H1 (cell line): Measurements from ENCODE around the gene ANKDD1A. TPM values are rescaled to one million over a fixed set of nuclear protein-coding genes. Genes with fewer than 3 reads are reported as not detected.

Experiments used
- CTCF ChIA-PET: fragments of 300-600 bp; sonication (Branson Sonifier 250); formaldehyde crosslinking; loops from one replicate; lab custom pipeline; 2021; ENCODE audit not compliant: partially characterized antibody; lab: Charles Lee
- POLR2A ChIA-PET: fragments of 300-600 bp; sonication (Branson Sonifier 250); formaldehyde crosslinking; loops from one replicate; lab custom pipeline; 2021; ENCODE audit warnings: inconsistent platforms; ENCODE audit not compliant: partially characterized antibody; lab: Charles Lee
- DNase-seq, 2 experiments: peaks; one replicate each; pipeline versions ENCODE4 v3.0.0 to v3.0.0-alpha.2; 2010 to 2022; ENCODE audit warnings: low spot score in 2 of 2, low read depth in 1 of 2, mixed read lengths in 1 of 2
- FAIRE-seq: peaks from 2 replicates; lab custom pipeline; 2011; peaks lifted over from hg19 to GRCh38; lab: Jason Lieb, UNC
- H2AFZ ChIP-seq: 2 replicates; pipeline ENCODE4 v1.8.1; 2012; ENCODE audit warnings: low read length, inconsistent platforms
- H2AK5ac ChIP-seq: 2 replicates; pipeline ENCODE4 v1.6.1; 2013; ENCODE audit warnings: low read depth, low read length
- H2BK120ac ChIP-seq: replicated peaks from 2 replicates; pipeline ENCODE3; 2013; ENCODE audit warnings: low read depth, low read length, inconsistent platforms
- H2BK12ac ChIP-seq: 2 replicates; pipeline ENCODE4 v1.6.1; 2013; ENCODE audit warnings: low read depth, low read length
- H2BK15ac ChIP-seq: 2 replicates; pipeline ENCODE4 v1.6.1; 2013; ENCODE audit warnings: low read length
- H2BK20ac ChIP-seq: 2 replicates; pipeline ENCODE4 v1.6.1; 2013; ENCODE audit warnings: low read length
- H2BK5ac ChIP-seq: 2 replicates; pipeline ENCODE4 v1.6.1; 2013; ENCODE audit warnings: low read depth, low read length
- H3K14ac ChIP-seq: 2 replicates; pipeline ENCODE4 v1.6.1; 2013; ENCODE audit warnings: inconsistent platforms; ENCODE audit not compliant: insufficient read length
- H3K18ac ChIP-seq: 2 replicates; pipeline ENCODE4 v1.6.1; 2013; ENCODE audit warnings: low read length; ENCODE audit errors: extremely low read depth
- H3K23ac ChIP-seq: 2 replicates; pipeline ENCODE4 v1.6.1; 2013; ENCODE audit warnings: inconsistent platforms; ENCODE audit not compliant: insufficient read length
- H3K23me2 ChIP-seq: 2 replicates; pipeline ENCODE4 v1.6.1; 2013; ENCODE audit warnings: low read depth, low read length
- H3K27ac ChIP-seq: 2 replicates; pipeline ENCODE4 v1.6.1; 2011; ENCODE audit warnings: low read depth, low read length, inconsistent platforms
- H3K27me3 ChIP-seq, 4 experiments: replicated peaks in 1 of 4; 1 replicate in 1 of 4; 2 replicates in 3 of 4; pipeline versions ENCODE4 v1.6.1 to v1.8.1; 2011 to 2013; ENCODE audit warnings: low read length in 3 of 4, mild to moderate bottlenecking in 3 of 4, inconsistent platforms in 2 of 4, mixed read lengths in 2 of 4, moderate library complexity in 1 of 4; ENCODE audit not compliant: control insufficient read depth in 3 of 4, insufficient read depth in 3 of 4; ENCODE audit errors: extremely low read depth in 1 of 4
- H3K36me3 ChIP-seq, 4 experiments: 2 replicates each; pipeline versions ENCODE4 v1.6.1 to v1.8.1; 2011 to 2013; ENCODE audit warnings: mild to moderate bottlenecking in 4 of 4, low read length in 3 of 4, moderate library complexity in 2 of 4, control low read depth in 1 of 4, inconsistent platforms in 1 of 4; ENCODE audit not compliant: insufficient read depth in 4 of 4, control insufficient read depth in 2 of 4
- H3K4ac ChIP-seq: replicated peaks from 2 replicates; pipeline ENCODE3; 2013; ENCODE audit warnings: low read length, low read depth, mixed read lengths, inconsistent platforms; ENCODE audit not compliant: insufficient read length
- H3K4me1 ChIP-seq, 4 experiments: replicated peaks in 1 of 4; 1 replicate in 1 of 4; 2 replicates in 3 of 4; pipeline versions ENCODE4 v1.6.1 to v1.8.1; 2011 to 2013; ENCODE audit warnings: low read length in 3 of 4, inconsistent platforms in 2 of 4, mixed read lengths in 1 of 4; ENCODE audit not compliant: insufficient read depth in 4 of 4, control insufficient read depth in 3 of 4
- H3K4me2 ChIP-seq, 2 experiments: 2 replicates each; pipeline versions ENCODE4 v1.6.1 to v1.8.1; 2011 to 2013; ENCODE audit warnings: low read depth in 2 of 2, low read length in 2 of 2, control low read depth in 1 of 2, inconsistent platforms in 1 of 2, mild to moderate bottlenecking in 1 of 2; ENCODE audit not compliant: insufficient read depth in 1 of 2
- H3K4me3 ChIP-seq, 4 experiments: fragments of 200-600, 300-600 bp in 1 of 4; sonication (generic), shearing (Covaris generic), sonication (Bioruptor Twin) in 1 of 4; 2 replicates each; pipeline versions ENCODE4 v1.5.1 to v1.8.1; 2011 to 2016; ENCODE audit warnings: low read length in 4 of 4, low read depth in 3 of 4, control low read depth in 2 of 4, inconsistent platforms in 2 of 4, mild to moderate bottlenecking in 2 of 4, mixed read lengths in 1 of 4, moderate library complexity in 1 of 4; ENCODE audit not compliant: insufficient read depth in 2 of 4; ENCODE audit errors: extremely low read depth in 1 of 4
- H3K56ac ChIP-seq: replicated peaks from 2 replicates; pipeline ENCODE3; 2013; ENCODE audit warnings: low read depth, mild to moderate bottlenecking, mixed read lengths, low read length, inconsistent platforms; ENCODE audit not compliant: insufficient read length
- H3K79me1 ChIP-seq: 2 replicates; pipeline ENCODE4 v1.6.1; 2013; ENCODE audit warnings: low read depth, low read length, control low read depth
- H3K79me2 ChIP-seq, 2 experiments: 2 replicates each; pipeline versions ENCODE4 v1.6.1 to v1.8.1; 2012 to 2013; ENCODE audit warnings: low read length in 2 of 2, mild to moderate bottlenecking in 2 of 2, inconsistent platforms in 1 of 2; ENCODE audit not compliant: insufficient read depth in 2 of 2, control insufficient read depth in 1 of 2
- H3K9ac ChIP-seq, 4 experiments: replicated peaks in 1 of 4; 1 replicate in 1 of 4; 2 replicates in 3 of 4; pipeline versions ENCODE4 v1.6.1 to v1.8.1; 2011 to 2013; ENCODE audit warnings: low read depth in 3 of 4, low read length in 3 of 4, control low read depth in 2 of 4, mild to moderate bottlenecking in 2 of 4, moderate library complexity in 2 of 4, inconsistent platforms in 1 of 4; ENCODE audit errors: extremely low read depth in 1 of 4
- H3K9me3 ChIP-seq, 2 experiments: 2 replicates each; pipeline versions ENCODE4 v1.6.1 to v1.8.1; 2012 to 2013; ENCODE audit warnings: mild to moderate bottlenecking in 2 of 2, moderate library complexity in 2 of 2, control low read depth in 1 of 2, inconsistent platforms in 1 of 2, low read depth in 1 of 2, low read length in 1 of 2, mixed read lengths in 1 of 2; ENCODE audit not compliant: insufficient read depth in 2 of 2
- H4K20me1 ChIP-seq, 2 experiments: replicated peaks in 1 of 2; 2 replicates each; pipeline versions ENCODE3 to v1.8.1; 2011 to 2013; ENCODE audit warnings: inconsistent platforms in 2 of 2, low read length in 2 of 2, mild to moderate bottlenecking in 1 of 2; ENCODE audit not compliant: insufficient read depth in 2 of 2, control insufficient read depth in 1 of 2
- H4K5ac ChIP-seq: 2 replicates; pipeline ENCODE4 v1.6.1; 2013; ENCODE audit warnings: low read length, low read depth, mixed read lengths, inconsistent platforms; ENCODE audit not compliant: insufficient read length
- H4K8ac ChIP-seq: 2 replicates; pipeline ENCODE4 v1.8.0; 2013; ENCODE audit warnings: mild to moderate bottlenecking, moderate library complexity, low read length, inconsistent platforms; ENCODE audit not compliant: insufficient read depth; ENCODE audit errors: extremely low read depth
- H4K91ac ChIP-seq: replicated peaks from 2 replicates; pipeline ENCODE3; 2013; ENCODE audit warnings: low read length, mixed read lengths, inconsistent platforms; ENCODE audit not compliant: insufficient read length
- BRCA1 ChIP-seq: IDR thresholded peaks from 2 replicates; pipeline ENCODE4 v1.6.1; 2012; ENCODE audit warnings: low read depth, low read length, improper control_type of control experiment
- CTBP2 ChIP-seq: IDR thresholded peaks from 2 replicates; pipeline ENCODE4 v1.7.0; 2011; ENCODE audit warnings: borderline replicate concordance, mild to moderate bottlenecking, moderate library complexity, mixed read lengths, low read length; ENCODE audit not compliant: insufficient read depth, insufficient read length
- EP300 ChIP-seq, 2 experiments: IDR thresholded peaks; 1 replicate in 1 of 2; 2 replicates in 1 of 2; pipeline ENCODE4 v1.6.1; 2011 to 2012; ENCODE audit warnings: low read depth in 2 of 2, low read length in 2 of 2, mild to moderate bottlenecking in 2 of 2, borderline replicate concordance in 1 of 2, inconsistent platforms in 1 of 2, moderate library complexity in 1 of 2
- POLR2AphosphoS5 ChIP-seq: IDR thresholded peaks from 2 replicates; pipeline ENCODE4 v1.6.1; 2011; ENCODE audit warnings: low read depth, low read length
- RAD21 ChIP-seq, 2 experiments: IDR thresholded peaks in 1 of 2; conservative IDR thresholded peaks in 1 of 2; 2 replicates each; pipeline ENCODE4 v1.6.1; 2011; ENCODE audit warnings: low read depth in 2 of 2, low read length in 2 of 2, improper control_type of control experiment in 1 of 2, inconsistent platforms in 1 of 2, mild to moderate bottlenecking in 1 of 2, moderate library complexity in 1 of 2
- SP4 ChIP-seq: IDR thresholded peaks from 2 replicates; pipeline ENCODE4 v1.6.1; 2012; ENCODE audit warnings: low read length, inconsistent platforms
- TAF1 ChIP-seq: IDR thresholded peaks from 2 replicates; pipeline ENCODE4 v1.6.1; 2011; ENCODE audit warnings: mild to moderate bottlenecking, low read depth, low read length
- TAF7 ChIP-seq: optimal IDR thresholded peaks from 2 replicates; pipeline ENCODE3; 2011; ENCODE audit warnings: low read depth, mild to moderate bottlenecking, inconsistent platforms, low read length, moderate library complexity, borderline replicate concordance
- TEAD4 ChIP-seq: IDR thresholded peaks from 2 replicates; pipeline ENCODE4 v1.6.1; 2012; ENCODE audit warnings: low read depth, low read length, inconsistent platforms, mixed read lengths
- YY1 ChIP-seq: IDR thresholded peaks from 2 replicates; pipeline ENCODE4 v1.6.1; 2011; ENCODE audit warnings: low read depth, mild to moderate bottlenecking, low read length
- WGBS, 2 experiments: shearing (Covaris generic) in 1 of 2; methylation state at CpG; one replicate each; pipeline versions ENCODE4 v1.1.6 to v1.1.7; 2013 to 2015; ENCODE audit warnings: low lambda C conversion rate in 2 of 2, mixed read lengths in 2 of 2, inconsistent platforms in 1 of 2, low coverage in 1 of 2, missing lambda C conversion rate in 1 of 2; ENCODE audit not compliant: insufficient replicate concordance in 2 of 2, insufficient coverage in 1 of 2, insufficient read length in 1 of 2; ENCODE audit errors: extremely low coverage in 1 of 2, missing lambda C conversion rate in 1 of 2; 5-methylcytosine and 5-hydroxymethylcytosine counted together
- polyA plus RNA-seq, 7 experiments: library from polyadenylated mRNA; depleted of rRNA in 3 of 7; stranded (reverse) in 5 of 7; unstranded in 2 of 7; fragments of >200 nt in 5 of 7; fragments of 200-250 nt in 2 of 7; gene quantifications; 1 replicate in 5 of 7; 2 replicates in 1 of 7; 4 replicates in 1 of 7; pipeline versions ENCODE4 v1.2.1 to v1.2.3, GENCODE V29; 2011 to 2013; ENCODE audit warnings: missing spikeins in 2 of 7, mixed read lengths in 2 of 7
- total RNA-seq: library from RNA; stranded (reverse); fragmentation: NEBNext Ultra II Directional; extraction: Animal tissue kit (Norgen Biotek cat#: 25700); gene quantifications from 2 replicates; pipeline ENCODE4 v1.2.1, GENCODE V29; 2021
- TF ChIP-seq, protein P1 (sequence below), 3 experiments: IDR thresholded peaks; 1 replicate in 2 of 3; 2 replicates in 1 of 3; pipeline versions ENCODE4 v1.5.1 to v1.6.1; 2011; ENCODE audit warnings: low read length in 3 of 3, mild to moderate bottlenecking in 3 of 3, inconsistent platforms in 2 of 3, low read depth in 1 of 3, moderate library complexity in 1 of 3; ENCODE audit not compliant: insufficient read depth in 1 of 3; ENCODE audit errors: control extremely low read depth in 1 of 3

ANKDD1A gene
- total and polyA plus RNA-seq, 2 of the 8 experiments (the other 6 are each of a cell fraction or from before 2014, with no cell fraction given), result 4.1 to 5.0 TPM

GRCh38 chr15:64944961-64945360 lies 33.3 kb downstream of the ANKDD1A start:
- Histone ChIP-seq H3K79me2 (no peaks in the 10 kb centered on the region), H3K4ac (no peak overlapping the region), H3K27ac (no peak overlapping the region), H3K23ac (no peak overlapping the region), H3K14ac (no peak overlapping the region), H3K4me2 (no peak overlapping the region), H4K91ac (no peak overlapping the region), H3K9ac (no peak overlapping the region), H2BK12ac (no peak overlapping the region), H4K5ac (no peak overlapping the region), H3K23me2 (no peaks in the 10 kb centered on the region), H3K4me3 (no peak overlapping the region), H2BK20ac (no peak overlapping the region), H4K20me1 (peaks cover 0 to 4% of the 10 kb centered on the region in 2 experiments), H3K56ac (no peak overlapping the region), H3K36me3 (no peaks in the 10 kb centered on the region), H2AK5ac (no peak overlapping the region), H2BK120ac (no peak overlapping the region), H3K18ac (no peak overlapping the region), H3K79me1 (no peaks in the 10 kb centered on the region), H3K4me1 (no peaks in the 10 kb centered on the region), H3K27me3 (no peaks in the 10 kb centered on the region), H2AFZ (no peak overlapping the region), H2BK15ac (no peak overlapping the region), H2BK5ac (no peak overlapping the region), H4K8ac (no peak overlapping the region), H3K9me3 (no peaks in the 10 kb centered on the region)
- WGBS, 2 experiments, result 67% methylated on average over 4 of the region's 4 CpGs; no CpG with 5 or more reads in 1 of the 2 experiments
- POLR2A ChIA-PET, result interaction anchor here (1.1 kb wide), 1 partner anchor 16 kb away, joined by 4 read pairs; no protein-coding TSS in a partner anchor
- FAIRE-seq (no peak), DNase-seq (no peak)
- CTCF ChIA-PET, result interaction anchor here (1.0 kb wide), 1 partner anchor 214 kb away, joined by 4 read pairs; no protein-coding TSS in a partner anchor
- TF ChIP-seq BRCA1 (no peak), TEAD4 (no peak), CTBP2 (no peak), SP4 (no peak), TAF7 (no peak), EP300 (IDR thresholded peaks at IDR 0.05; ENCODE audit: borderline replicate concordance in 1 of 2, low read depth in 2 of 2, low read length in 2 of 2) (no peak), RAD21 (IDR thresholded peaks at IDR 0.05 in 1 of 2, conservative IDR thresholded peaks at IDR 0.05 in 1 of 2; ENCODE audit: low read depth in 2 of 2, low read length in 2 of 2) (no peak), YY1 (no peak), POLR2AphosphoS5 (no peak), TAF1 (no peak)
- TF ChIP-seq, protein P1, sequence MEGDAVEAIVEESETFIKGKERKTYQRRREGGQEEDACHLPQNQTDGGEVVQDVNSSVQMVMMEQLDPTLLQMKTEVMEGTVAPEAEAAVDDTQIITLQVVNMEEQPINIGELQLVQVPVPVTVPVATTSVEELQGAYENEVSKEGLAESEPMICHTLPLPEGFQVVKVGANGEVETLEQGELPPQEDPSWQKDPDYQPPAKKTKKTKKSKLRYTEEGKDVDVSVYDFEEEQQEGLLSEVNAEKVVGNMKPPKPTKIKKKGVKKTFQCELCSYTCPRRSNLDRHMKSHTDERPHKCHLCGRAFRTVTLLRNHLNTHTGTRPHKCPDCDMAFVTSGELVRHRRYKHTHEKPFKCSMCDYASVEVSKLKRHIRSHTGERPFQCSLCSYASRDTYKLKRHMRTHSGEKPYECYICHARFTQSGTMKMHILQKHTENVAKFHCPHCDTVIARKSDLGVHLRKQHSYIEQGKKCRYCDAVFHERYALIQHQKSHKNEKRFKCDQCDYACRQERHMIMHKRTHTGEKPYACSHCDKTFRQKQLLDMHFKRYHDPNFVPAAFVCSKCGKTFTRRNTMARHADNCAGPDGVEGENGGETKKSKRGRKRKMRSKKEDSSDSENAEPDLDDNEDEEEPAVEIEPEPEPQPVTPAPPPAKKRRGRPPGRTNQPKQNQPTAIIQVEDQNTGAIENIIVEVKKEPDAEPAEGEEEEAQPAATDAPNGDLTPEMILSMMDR (IDR thresholded peaks at IDR 0.05; ENCODE audit: control extremely low read depth in 1 of 3, insufficient read depth in 1 of 3, low read depth in 1 of 3, low read length in 3 of 3), result no peak
